HG03571 (cell line): ENCODE data around the gene TSPEAR.
"Not testable (repeated sequence)": the region's sequence is repeated elsewhere in the genome, so short reads cannot be mapped to it uniquely, and the experiment has no call there.

Experiments
- ATAC-seq: cut with Tn5 transposase; IDR thresholded peaks from one replicate; pipeline ENCODE4 v1.9.1; 2021; ENCODE audit not compliant: unreplicated experiment

Gene TSPEAR

GRCh38 chr21:44575307-44576024 lies 135.9 kb downstream of the TSPEAR start:
- ATAC-seq = no peak

GRCh38 chr21:44574457-44575306 lies 136.7 kb downstream of the TSPEAR start:
- no peak for ATAC-seq

- not testable (repeated sequence) for ATAC-seq
Measured at GRCh38 chr21:44573630-44574456, 137.5 kb downstream of the TSPEAR start, which contains the start of gene KRTAP10-4. KRTAP10-4 (plus strand) TSS chr21:44573729; CDS start chr21:44573759, 30 bp downstream.

- ATAC-seq = no peak
Measured at GRCh38 chr21:44572959-44573583, 138.3 kb downstream of the TSPEAR start.

- ATAC-seq = no peak
Measured at GRCh38 chr21:44571844-44572782, 139.3 kb downstream of the TSPEAR start.

- no peak for ATAC-seq
Measured at GRCh38 chr21:44571296-44571695, 140.1 kb downstream of the TSPEAR start.

GRCh38 chr21:44569861-44570517 lies 141.4 kb downstream of the TSPEAR start:
- ATAC-seq = no peak

GRCh38 chr21:44568667-44569556 lies 142.5 kb downstream of the TSPEAR start:
- ATAC-seq = no peak

- ATAC-seq = no peak
Measured at GRCh38 chr21:44568261-44568660, 143.1 kb downstream of the TSPEAR start.

GRCh38 chr21:44567481-44568171 lies 143.7 kb downstream of the TSPEAR start:
- ATAC-seq = no peak

GRCh38 chr21:44566403-44566802 lies 145.0 kb downstream of the TSPEAR start:
- ATAC-seq = no peak

- ATAC-seq = no peak
Measured at GRCh38 chr21:44564886-44565598, 146.3 kb downstream of the TSPEAR start.

- ATAC-seq = no peak
Measured at GRCh38 chr21:44564099-44564498, 147.3 kb downstream of the TSPEAR start.

- ATAC-seq = no peak
Measured at GRCh38 chr21:44558695-44559094, 152.7 kb downstream of the TSPEAR start, which contains the start of gene KRTAP10-3. KRTAP10-3 (minus strand) TSS chr21:44558795; CDS start chr21:44558715, 80 bp downstream.

- ATAC-seq = not testable (repeated sequence)
Measured at GRCh38 chr21:44558329-44558675, 153.1 kb downstream of the TSPEAR start.

- no peak for ATAC-seq
Measured at GRCh38 chr21:44557491-44558328, 153.7 kb downstream of the TSPEAR start.
